ENCODE results near the gene BACE2.

DNA sequence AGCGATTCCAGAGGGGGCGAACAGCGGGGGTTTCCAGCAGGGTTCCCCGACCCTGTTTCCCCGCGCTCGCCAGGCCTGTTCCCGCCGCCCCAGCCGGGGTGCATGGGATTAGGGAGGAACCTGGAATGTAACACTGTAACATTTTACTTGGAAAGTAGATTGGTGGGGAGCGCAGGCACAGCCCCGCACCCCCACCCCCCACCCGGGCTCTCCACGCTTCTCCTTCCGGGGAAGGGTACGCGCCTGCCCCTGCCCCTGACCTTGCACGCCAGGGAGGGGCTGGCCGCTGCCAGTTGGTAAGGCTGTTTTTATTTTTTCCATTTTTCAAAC, 149.1 kb downstream of the BACE2 start:
- TF ChIP-seq CTCF (IDR thresholded peaks at IDR 0.05) (no peak), POLR2A (IDR thresholded peaks at IDR 0.05) (no peak)

Measured in thyroid gland (tissue), 4 donors.